ENCODE results near the gene SHKBP1. TPM values are rescaled to one million over a fixed set of nuclear protein-coding genes. Genes with fewer than 3 reads are reported as not detected.

Gene SHKBP1
- total and polyA plus RNA-seq, 2 of the 13 experiments (the other 11 are each of a cell fraction or from before 2014, with no cell fraction given), result 16.2 to 17.4 TPM

- H2AFZ ChIP-seq (ENCODE audit: low read length), result no peak overlapping the region
- H3K36me3 ChIP-seq (replicated peaks in 1 of 2; ENCODE audit: control insufficient read depth in 1 of 2, insufficient read depth in 2 of 2, low read length in 2 of 2), result no peaks in the 10 kb centered on the region
- ChIA-PET CTCF (ENCODE audit: low intra/inter-chr PET ratio, low total read pairs) (no interaction called here), POLR2A (no interaction called here)
- H3K9me3 ChIP-seq (ENCODE audit: low read length), result no peaks in the 10 kb centered on the region
- H3K27ac ChIP-seq (ENCODE audit: extremely low read length, insufficient read depth, low read length), result no peak overlapping the region
- no peak for FAIRE-seq
- no peak for ATAC-seq
- H3K79me2 ChIP-seq (ENCODE audit: insufficient read depth, low read length), result no peaks in the 10 kb centered on the region
- BruUV-seq (replicated peaks), result no TSS peak
- H3K9ac ChIP-seq (ENCODE audit: insufficient read depth, low read depth, low read length), result no peak overlapping the region
- no peak for TF ChIP-seq SRSF4 (IDR thresholded peaks at IDR 0.05; ENCODE audit: low read depth, low read length, poor library complexity, severe bottlenecking)
- TF ChIP-seq ZMYM3 (CRISPR knock-in tag; IDR thresholded peaks at IDR 0.05), result no peak
- TF ChIP-seq PHF20 (CRISPR knock-in tag; IDR thresholded peaks at IDR 0.05), result no peak
- TF ChIP-seq YY1 (IDR thresholded peaks at IDR 0.05; ENCODE audit: insufficient read depth, insufficient replicate concordance, low read depth, low read length), result no peak
- TF ChIP-seq ZNF234 (CRISPR knock-in tag; conservative IDR thresholded peaks at IDR 0.05), result no peak
- TF ChIP-seq UBTF (CRISPR knock-in tag; IDR thresholded peaks at IDR 0.05), result no peak
- no peak for TF ChIP-seq MLX (CRISPR knock-in tag; IDR thresholded peaks at IDR 0.05)
- TF ChIP-seq DNMT3B (CRISPR knock-in tag; conservative IDR thresholded peaks at IDR 0.05), result no peak
- H3K4me3 ChIP-seq (replicated peaks in 1 of 3; ENCODE audit: insufficient read depth in 1 of 3, low read depth in 2 of 3, low read length in 3 of 3), result no peak overlapping the region
- no peak overlapping the region for H3K4me2 ChIP-seq (ENCODE audit: low read depth, low read length)
- in situ Hi-C loops (cut with HindIII; ENCODE audit: extremely low pct_ligation_motif_present, low pct_unique_long_range_greater_than_20kb) (no loop called here), intact Hi-C loops (cut with micrococcal nuclease; ENCODE audit: unreplicated experiment) (no loop called here)
- no peak for DNase-seq (ENCODE audit: low spot score)
- no peaks in the 10 kb centered on the region for H4K20me1 ChIP-seq (ENCODE audit: insufficient read depth, low read length)
- 86% methylated on average over 4 of the region's 4 CpGs for WGBS (ENCODE audit: low lambda C conversion rate)
- H3K27me3 ChIP-seq (ENCODE audit: control insufficient read depth in 1 of 2, insufficient read depth in 2 of 2, low read length in 2 of 2), result peaks cover 0 to 17% of the 10 kb centered on the region in 2 experiments; a peak in 3 of 5 replicates
- peaks cover 16% of the 10 kb centered on the region; the same call in 1 of the 2 replicates for H3K4me1 ChIP-seq (ENCODE audit: insufficient read depth, low read length)
Observed at GRCh38 chr19:40617961-40618360, 41.3 kb downstream of the SHKBP1 start.
